Measurements from ENCODE around the gene GPD2.

GRCh38 chr2:156457523-156458517 lies 21.6 kb downstream of the GPD2 start:
- TF ChIP-seq CTCF (conservative IDR thresholded peaks at IDR 0.05; ENCODE audit: low read length) (no peak), EZH2phosphoT487 (IDR thresholded peaks at IDR 0.05; ENCODE audit: borderline replicate concordance) (no peak)
